Measurements from ENCODE around the gene FAT1.
"Not testable (repeated sequence)": the region's sequence is repeated elsewhere in the genome, so short reads cannot be mapped to it uniquely, and the experiment has no call there.

Gene FAT1

GRCh38 chr4:186699881-186700397 is 23.7 kb downstream of the FAT1 start:
- DNase-seq (ENCODE audit: low read depth): no peak

DNA sequence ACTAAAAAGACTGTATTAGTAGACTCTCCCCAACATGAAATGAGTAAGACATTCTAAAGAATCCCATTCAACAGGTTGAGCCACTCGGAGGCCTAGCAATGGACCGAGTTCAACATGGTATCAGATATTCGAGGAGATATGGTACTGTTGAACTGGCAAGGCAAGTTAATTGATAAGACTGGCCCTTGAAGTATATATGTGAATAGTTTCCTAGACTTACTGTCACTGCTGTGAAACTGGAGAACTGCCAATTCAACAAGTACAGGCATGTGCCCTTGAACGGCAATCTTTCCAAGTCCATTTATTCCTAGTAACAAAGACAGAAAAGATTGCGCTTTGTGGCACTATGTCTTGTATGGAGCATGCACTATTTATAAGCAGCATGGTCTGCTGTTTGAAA is 24.4 kb downstream of the FAT1 start:
- DNase-seq (ENCODE audit: low read depth): no peak

GRCh38 chr4:186698525-186698924 is 25.1 kb downstream of the FAT1 start:
- DNase-seq (ENCODE audit: low read depth): no peak

GRCh38 chr4:186698028-186698427 is 25.6 kb downstream of the FAT1 start:
- no peak for DNase-seq (ENCODE audit: low read depth)

GRCh38 chr4:186695392-186695791 is 28.3 kb downstream of the FAT1 start:
- no peak for DNase-seq (ENCODE audit: low read depth)

GRCh38 chr4:186693894-186694293 is 29.8 kb downstream of the FAT1 start:
- no peak for DNase-seq (ENCODE audit: low read depth)

- DNase-seq (ENCODE audit: low read depth): peak; percentile 69
These were observed 30.4 kb downstream of the FAT1 start for GRCh38 chr4:186693159-186693815.

DNA sequence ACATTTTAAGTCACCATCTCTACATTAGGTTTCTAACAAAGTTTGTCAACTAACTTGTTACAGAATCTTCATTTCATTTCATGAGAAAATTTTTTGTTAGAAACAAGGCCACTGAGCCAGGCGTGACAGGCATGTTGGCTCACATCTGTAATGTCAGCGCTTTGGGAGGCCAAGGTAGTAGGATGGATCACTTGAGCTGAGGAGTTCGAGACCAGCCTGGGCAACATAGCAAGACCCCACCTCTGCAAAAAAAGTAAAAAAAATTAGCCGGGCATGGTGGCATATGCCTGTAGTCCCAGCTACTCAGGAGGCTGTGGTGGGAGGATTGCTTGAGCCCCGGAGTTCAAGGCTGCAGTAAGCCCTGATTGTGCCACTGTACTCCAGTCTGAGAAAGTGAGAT is 32.3 kb downstream of the FAT1 start:
- DNase-seq (ENCODE audit: low read depth): no peak

GRCh38 chr4:186689476-186689875 is 34.2 kb downstream of the FAT1 start:
- no peak for DNase-seq (ENCODE audit: low read depth)

DNA sequence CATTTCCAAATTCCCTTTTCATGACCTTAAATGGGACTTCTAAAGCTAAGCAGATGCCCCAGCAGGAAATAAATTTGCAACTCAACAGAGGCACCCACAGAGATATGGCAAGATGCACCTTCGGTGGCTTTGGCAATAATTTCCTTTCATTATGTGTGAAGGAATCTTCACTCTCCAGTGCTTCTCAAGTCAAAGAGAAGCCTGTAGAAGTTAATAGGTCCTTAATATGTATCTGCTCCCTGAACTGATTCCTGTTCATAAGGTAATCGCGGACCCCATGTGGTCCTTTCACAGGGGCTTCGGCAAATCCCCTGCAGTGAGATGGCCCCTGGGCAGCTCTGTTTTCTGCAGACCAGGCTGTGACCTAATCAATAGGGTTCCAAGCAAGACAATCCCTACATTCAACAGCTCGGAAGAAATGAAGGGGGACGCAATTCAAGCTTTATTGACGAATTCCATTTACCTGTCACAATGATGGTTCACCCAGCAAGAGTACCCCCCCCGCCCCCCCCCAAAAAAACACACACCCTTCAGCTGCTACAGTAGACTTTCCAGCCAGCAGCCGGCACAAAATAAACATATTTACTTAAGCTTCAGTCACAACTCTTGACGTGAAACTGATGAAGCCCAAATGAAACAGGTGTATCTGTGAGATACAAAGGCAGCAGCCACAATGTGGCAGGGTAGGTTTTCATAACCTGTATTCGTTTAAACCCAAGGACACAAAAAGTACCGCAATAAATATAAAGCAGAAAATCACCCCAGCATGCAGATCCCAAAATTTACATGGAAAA is 35.3 kb downstream of the FAT1 start:
- DNase-seq (ENCODE audit: low read depth): no peak

DNA sequence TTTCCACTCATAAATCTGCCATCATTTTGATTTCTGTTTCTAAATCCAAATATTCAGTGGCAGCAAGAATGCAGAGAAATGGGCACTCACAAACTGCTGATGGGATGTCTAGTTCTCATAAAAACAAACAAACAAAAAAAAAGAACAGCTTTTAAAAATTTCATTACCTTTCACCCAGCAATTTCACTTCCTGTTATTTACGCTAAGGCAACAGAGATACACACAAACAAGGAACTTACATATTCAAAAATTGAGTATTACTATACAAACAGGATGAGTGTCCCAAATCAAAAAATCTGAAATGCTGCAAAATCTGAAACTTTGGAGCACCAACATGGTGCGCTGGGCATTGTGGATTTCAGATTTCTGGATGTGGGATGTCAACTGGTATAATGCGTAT is 36.4 kb downstream of the FAT1 start:
- no peak for DNase-seq (ENCODE audit: low read depth)

- DNase-seq (ENCODE audit: low read depth): peak; percentile 26
These were observed 37.9 kb downstream of the FAT1 start for GRCh38 chr4:186685767-186686183.

DNA sequence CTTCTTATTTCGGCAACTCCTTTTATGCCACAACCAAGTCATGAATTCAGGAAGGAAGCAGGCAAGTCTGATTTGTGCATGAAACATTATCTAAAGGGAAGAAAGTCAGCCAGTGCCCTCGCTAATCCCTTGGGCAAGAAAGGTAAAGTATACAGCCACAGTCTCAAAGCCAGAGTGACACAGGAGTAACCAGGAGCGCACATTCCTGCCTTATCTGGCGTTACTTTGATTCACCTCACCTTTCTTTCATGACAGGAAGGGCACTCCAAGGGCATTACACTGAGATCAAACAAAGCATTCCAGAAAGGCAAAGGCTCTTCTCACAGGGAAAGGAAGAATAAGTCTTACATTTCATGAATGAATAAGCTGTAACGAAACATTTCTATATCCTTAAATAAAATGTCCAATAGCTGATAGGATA is 38.8 kb downstream of the FAT1 start:
- DNase-seq (ENCODE audit: low read depth): no peak

DNA sequence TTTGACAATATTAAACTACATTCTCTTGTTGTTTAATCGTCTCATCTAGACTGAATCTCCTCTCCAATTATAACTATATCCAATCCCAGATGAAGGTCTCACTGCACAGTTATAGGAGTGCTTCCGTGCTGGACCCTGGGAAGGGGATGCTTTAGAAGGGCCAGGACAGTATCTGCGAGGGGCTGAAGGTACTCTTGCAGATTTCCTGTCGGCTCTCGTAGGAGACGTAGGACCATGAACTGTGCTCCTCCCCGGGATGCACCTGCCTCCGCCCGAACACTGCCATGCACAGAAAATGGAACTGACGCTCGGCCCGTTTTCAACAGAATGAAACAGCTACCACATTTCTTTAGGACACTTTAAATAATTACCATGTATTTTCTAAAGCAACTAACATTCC is 39.4 kb downstream of the FAT1 start:
- DNase-seq (ENCODE audit: low read depth): no peak

GRCh38 chr4:186680641-186681040 is 43.0 kb downstream of the FAT1 start:
- no peak for DNase-seq (ENCODE audit: low read depth)

- DNase-seq (ENCODE audit: low read depth): peak; percentile 47
These were observed 47.0 kb downstream of the FAT1 start for GRCh38 chr4:186676531-186677161.

DNA sequence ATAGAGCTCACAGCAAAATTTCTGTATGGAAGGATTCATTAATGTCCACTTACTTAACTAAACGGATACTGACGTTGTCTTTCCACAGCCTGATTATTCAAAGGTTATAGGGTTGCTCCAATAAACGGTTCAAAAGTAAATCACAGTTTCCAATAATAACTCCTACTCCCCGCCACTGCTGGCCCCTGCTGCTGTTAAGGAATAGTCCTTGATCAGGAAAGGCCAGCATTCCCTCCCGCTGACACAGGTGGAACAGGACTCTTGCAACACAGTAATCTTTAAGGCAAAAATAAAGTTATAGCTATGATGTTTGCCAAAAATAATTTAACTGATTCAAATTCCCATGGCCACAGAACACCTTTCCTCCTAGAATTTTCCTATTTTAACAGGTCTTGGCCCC is 53.9 kb downstream of the FAT1 start:
- DNase-seq (ENCODE audit: low read depth): no peak

DNA sequence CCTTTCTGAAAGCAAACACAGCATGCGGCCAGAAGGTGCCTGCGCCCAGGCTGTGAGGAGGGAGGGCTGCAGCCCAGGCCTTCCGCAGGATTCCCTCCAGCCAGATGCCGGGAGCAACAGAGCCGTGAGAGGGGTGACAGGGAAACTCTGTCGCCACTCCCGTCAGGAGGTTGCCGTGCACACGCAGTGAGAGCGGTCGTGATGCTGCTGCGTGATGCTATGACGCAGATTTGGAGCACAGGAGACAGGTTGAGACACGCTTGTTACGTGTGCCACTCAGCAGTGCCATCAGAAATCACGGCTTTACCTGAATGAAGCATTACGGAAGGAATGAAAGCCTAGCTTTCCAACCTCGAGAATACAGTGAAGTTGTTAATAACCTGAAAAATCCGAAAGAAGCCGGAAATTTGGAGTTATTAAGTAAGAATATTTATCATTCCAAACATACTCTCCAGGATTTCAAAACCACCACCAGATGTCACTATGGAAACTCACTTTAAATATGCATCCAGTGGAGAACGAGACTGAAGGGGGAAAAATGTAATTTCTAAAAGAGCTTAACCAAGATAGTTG is 54.4 kb downstream of the FAT1 start:
- peak; percentile 48 for DNase-seq (ENCODE audit: low read depth)

DNA sequence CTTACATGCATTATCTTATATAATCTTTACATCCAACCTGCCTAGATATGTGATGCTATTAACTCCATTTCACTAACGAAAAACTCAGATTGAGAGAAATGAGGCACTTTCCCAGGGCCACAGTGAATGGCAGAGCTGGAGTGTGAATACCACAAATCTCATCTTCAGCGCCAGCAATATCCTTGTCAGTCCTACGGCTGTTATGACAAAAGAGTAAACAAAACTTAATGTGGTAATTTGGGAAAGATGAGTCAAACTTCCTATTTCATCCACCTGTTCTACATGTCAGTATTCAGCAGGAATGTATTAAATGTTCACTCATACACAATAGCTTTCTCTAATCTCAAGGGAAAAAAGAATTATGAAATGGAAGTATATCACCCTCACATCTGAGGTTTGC is 56.9 kb downstream of the FAT1 start:
- no peak for DNase-seq (ENCODE audit: low read depth)

GRCh38 chr4:186666252-186666651 is 57.4 kb downstream of the FAT1 start:
- no peak for DNase-seq (ENCODE audit: low read depth)

GRCh38 chr4:186660403-186660802 is 63.3 kb downstream of the FAT1 start:
- no peak for DNase-seq (ENCODE audit: low read depth)

DNA sequence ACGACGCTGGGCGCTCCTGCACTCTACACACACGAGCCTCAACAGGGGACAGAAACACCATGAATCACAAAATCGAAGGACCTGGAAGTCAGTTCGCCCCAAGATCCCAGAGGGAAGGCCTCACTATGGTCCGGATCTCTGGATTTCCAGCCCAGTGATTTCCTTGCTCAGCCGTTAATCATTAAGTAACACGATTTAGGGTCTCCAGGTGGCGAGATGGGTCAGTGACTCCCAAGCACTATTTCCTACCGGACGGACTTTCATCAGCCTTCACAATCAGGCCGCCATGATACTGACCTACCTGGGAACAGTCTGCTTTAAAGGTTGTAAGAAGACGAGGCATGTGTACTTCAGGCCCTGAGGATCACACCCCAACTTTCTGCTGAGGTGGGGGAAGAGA is 63.7 kb downstream of the FAT1 start:
- no peak for DNase-seq (ENCODE audit: low read depth)

GRCh38 chr4:186659456-186659855 is 64.2 kb downstream of the FAT1 start:
- DNase-seq (ENCODE audit: low read depth): not testable (repeated sequence)
